ENCODE data around the gene KPNA2.

Gene KPNA2

DNA sequence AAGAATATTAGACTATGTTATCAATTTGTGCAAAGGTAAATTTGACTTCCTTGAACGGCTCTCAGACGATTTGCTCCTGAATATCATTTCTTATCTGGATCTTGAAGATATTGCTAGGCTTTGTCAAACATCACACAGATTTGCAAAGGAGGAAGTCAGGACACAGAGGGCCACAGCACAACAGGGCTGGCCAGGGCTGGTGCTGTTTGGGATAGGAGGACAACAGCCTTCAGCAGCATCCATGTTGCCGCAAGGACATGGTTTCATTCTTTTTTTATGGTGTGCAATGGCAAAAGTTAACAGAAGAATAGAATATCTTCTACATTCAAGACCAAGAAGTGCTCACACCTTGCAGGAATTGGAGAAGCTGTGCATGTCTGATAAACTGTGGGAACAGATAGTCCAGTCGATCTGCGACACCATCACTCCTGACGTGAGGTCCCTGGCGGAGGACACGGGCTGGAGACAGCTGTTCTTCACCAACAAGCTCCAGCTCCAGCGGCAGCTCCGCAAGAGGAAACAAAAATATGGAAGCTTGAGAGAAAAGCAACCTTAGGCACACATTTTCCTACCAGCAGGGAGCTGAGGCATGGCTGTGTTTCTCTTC is 59.8 kb downstream of the KPNA2 start:
- TF ChIP-seq, protein P1, sequence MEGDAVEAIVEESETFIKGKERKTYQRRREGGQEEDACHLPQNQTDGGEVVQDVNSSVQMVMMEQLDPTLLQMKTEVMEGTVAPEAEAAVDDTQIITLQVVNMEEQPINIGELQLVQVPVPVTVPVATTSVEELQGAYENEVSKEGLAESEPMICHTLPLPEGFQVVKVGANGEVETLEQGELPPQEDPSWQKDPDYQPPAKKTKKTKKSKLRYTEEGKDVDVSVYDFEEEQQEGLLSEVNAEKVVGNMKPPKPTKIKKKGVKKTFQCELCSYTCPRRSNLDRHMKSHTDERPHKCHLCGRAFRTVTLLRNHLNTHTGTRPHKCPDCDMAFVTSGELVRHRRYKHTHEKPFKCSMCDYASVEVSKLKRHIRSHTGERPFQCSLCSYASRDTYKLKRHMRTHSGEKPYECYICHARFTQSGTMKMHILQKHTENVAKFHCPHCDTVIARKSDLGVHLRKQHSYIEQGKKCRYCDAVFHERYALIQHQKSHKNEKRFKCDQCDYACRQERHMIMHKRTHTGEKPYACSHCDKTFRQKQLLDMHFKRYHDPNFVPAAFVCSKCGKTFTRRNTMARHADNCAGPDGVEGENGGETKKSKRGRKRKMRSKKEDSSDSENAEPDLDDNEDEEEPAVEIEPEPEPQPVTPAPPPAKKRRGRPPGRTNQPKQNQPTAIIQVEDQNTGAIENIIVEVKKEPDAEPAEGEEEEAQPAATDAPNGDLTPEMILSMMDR (IDR thresholded peaks at IDR 0.05; ENCODE audit: insufficient read depth, missing control alignments), result no peak
- DNase-seq (ENCODE audit: insufficient read length, low spot score), result no peak
- FAIRE-seq, result no peak

DNA sequence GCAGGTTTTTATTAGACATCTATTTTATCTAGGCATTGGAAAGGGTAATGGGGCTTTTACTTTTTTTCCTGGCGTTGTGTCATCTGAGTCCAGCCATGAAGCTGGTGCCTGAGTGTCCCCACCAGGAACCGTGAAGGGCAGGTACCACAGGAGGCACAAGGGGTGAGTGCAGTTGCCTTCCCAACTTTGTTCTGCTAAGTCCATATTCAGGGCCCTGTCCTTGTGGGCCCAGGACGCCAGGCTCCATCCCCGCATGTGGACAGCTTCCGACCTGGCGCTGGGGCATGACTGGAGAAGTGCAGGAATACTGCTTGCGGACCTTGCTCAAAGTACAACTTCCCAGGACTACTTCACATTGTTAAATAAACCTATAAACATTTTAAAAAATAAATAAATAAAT is 60.6 kb downstream of the KPNA2 start:
- DNase-seq (ENCODE audit: insufficient read length, low spot score) (no peak), FAIRE-seq (no peak)

More for the DNA sequence above, 60.6 kb downstream of the KPNA2 start:
- TF ChIP-seq, protein P1 (IDR thresholded peaks at IDR 0.05; ENCODE audit: insufficient read depth, missing control alignments), result no peak
